Measurements from ENCODE around the gene GNA15. TPM values are rescaled to one million over a fixed set of nuclear protein-coding genes. Genes with fewer than 3 reads are reported as not detected.
"Not testable (repeated sequence)": the region's sequence is repeated elsewhere in the genome, so short reads cannot be mapped to it uniquely, and the experiment has no call there.

Gene GNA15
- total RNA-seq, result 10 to 100 TPM in 6 of 7 donors, 1 to 10 TPM in 1; 9.8 to 24.9 (median 12.7) TPM
- polyA plus RNA-seq, result 1 to 10 TPM; 3.8 to 7.6 (median 5.2) TPM
- long read RNA-seq, donor 1, partial matches to known transcripts, result 0 of 4 reads
- long read RNA-seq, donor 1, other reads (novel, unspliced or antisense), result 0 of 4 reads
- long read RNA-seq, donor 2, partial matches to known transcripts, result 0 of 1 reads
- long read RNA-seq, donor 2, other reads (novel, unspliced or antisense), result 0 of 1 reads

- H3K4me1 ChIP-seq, result peaks cover 6 to 70% (median 27%) of the 10 kb centered on the region in 6 donors
Observed at GRCh38 chr19:3135961-3136683, at the start of gene GNA15. Gene GNA15, plus strand, starts transcription at chr19:3136033. Its CDS starts 418 bp downstream, at chr19:3136451.

GRCh38 chr19:3087769-3088168, 48.1 kb upstream of the GNA15 start:
- Histone ChIP-seq H3K4me3 (no peak overlapping the region), H3K27ac (no peak overlapping the region), H3K27me3 (replicated peaks in 1 of 7) (no peaks in the 10 kb centered on the region), H3K9me3 (no peaks in the 10 kb centered on the region), H3K4me1 (peaks cover 0 to 6% (median 0%) of the 10 kb centered on the region in 6 donors), H3K36me3 (no peaks in the 10 kb centered on the region)
- TF ChIP-seq POLR2AphosphoS5 (IDR thresholded peaks at IDR 0.05), result no peak
- no peak for TF ChIP-seq POLR2A (IDR thresholded peaks at IDR 0.05)
- no peak for TF ChIP-seq CTCF (IDR thresholded peaks at IDR 0.05 in 8 of 11, conservative IDR thresholded peaks at IDR 0.05 in 3 of 11)
- 82 to 94% (median 92%) methylated on average over 9 to 10 of the region's 10 CpGs for WGBS, 5 donors
- DNase-seq, result no peak
- intact Hi-C loops (cut with DNase I; ENCODE audit: low total_unique reads), result no loop called here

More at GRCh38 chr19:3135961-3136683, at the start of gene GNA15:
- H3K27ac ChIP-seq, result peak within 1 kb of the TSS in 6 of 8 donors; percentile 8 to 89 (median 68)
- TF ChIP-seq POLR2AphosphoS5 (IDR thresholded peaks at IDR 0.05) (peak in 1 of 3 donors; percentile 60), POLR2A (IDR thresholded peaks at IDR 0.05) (no peak)
- peaks cover 0 to 7% (median 0%) of the 10 kb centered on the region in 8 donors for H3K9me3 ChIP-seq
- intact Hi-C loops (cut with DNase I; ENCODE audit: low total_unique reads), result no loop called here
- peak within 1 kb of the TSS in 7 of 8 donors; percentile 20 to 64 (median 38) for H3K4me3 ChIP-seq
- no peaks in the 10 kb centered on the region for H3K36me3 ChIP-seq
- peaks cover 0 to 23% (median 0%) of the 10 kb centered on the region in 7 donors for H3K27me3 ChIP-seq (replicated peaks in 1 of 7)
- WGBS, 5 donors, result 25 to 47% (median 29%) methylated on average over 13 to 40 of the region's 40 CpGs
- DNase-seq, result peak; percentile 82

GRCh38 chr19:3089299-3089855, 46.5 kb upstream of the GNA15 start:
- intact Hi-C loops (cut with DNase I; ENCODE audit: low total_unique reads); H3K27me3 ChIP-seq (replicated peaks in 1 of 7); H3K27ac ChIP-seq; H3K4me3 ChIP-seq; H3K36me3 ChIP-seq; H3K9me3 ChIP-seq; DNase-seq: not testable (repeated sequence)
- WGBS, 5 donors, result 81 to 90% (median 87%) methylated on average over 7 of the region's 7 CpGs
- H3K4me1 ChIP-seq, result peaks cover 0 to 11% (median 1%) of the 10 kb centered on the region in 6 donors

GRCh38 chr19:3094601-3095440, 41.0 kb upstream of the GNA15 start:
- no peak for TF ChIP-seq POLR2A (IDR thresholded peaks at IDR 0.05)
- WGBS, 5 donors, result 2 to 12% (median 4%) methylated on average over 10 to 57 of the region's 57 CpGs
- peak overlapping the region in 7 of 8 donors; percentile 27 to 90 (median 84) for H3K27ac ChIP-seq
- peaks cover 39 to 58% (median 54%) of the 10 kb centered on the region in 6 donors for H3K4me1 ChIP-seq
- no peaks in the 10 kb centered on the region for H3K36me3 ChIP-seq
- intact Hi-C loops (cut with DNase I; ENCODE audit: low total_unique reads), result no loop called here
- peak overlapping the region; percentile 55 to 84 (median 67) for H3K4me3 ChIP-seq
- no peaks in the 10 kb centered on the region for H3K9me3 ChIP-seq
- H3K27me3 ChIP-seq (replicated peaks in 1 of 7), result peaks cover 0 to 58% (median 0%) of the 10 kb centered on the region in 7 donors
- DNase-seq, result peak; percentile 82

Data from spleen (tissue), 13 donors.